B cell (primary cell): Measurements from ENCODE around the gene HSF4.

Experiments
- CTCF ChIP-seq: fragments of 200-600 bp; IDR thresholded peaks from one replicate; pipeline ENCODE4 v1.8.0; 2022; ENCODE audit warnings: antibody characterized with exemption, mild to moderate bottlenecking
- EZH2 ChIP-seq: IDR thresholded peaks from 2 replicates; pipeline ENCODE4 v1.6.1; 2012; ENCODE audit warnings: borderline replicate concordance, low read depth, mild to moderate bottlenecking, moderate library complexity, low read length; ENCODE audit not compliant: insufficient read depth, poor library complexity, severe bottlenecking

DNA sequence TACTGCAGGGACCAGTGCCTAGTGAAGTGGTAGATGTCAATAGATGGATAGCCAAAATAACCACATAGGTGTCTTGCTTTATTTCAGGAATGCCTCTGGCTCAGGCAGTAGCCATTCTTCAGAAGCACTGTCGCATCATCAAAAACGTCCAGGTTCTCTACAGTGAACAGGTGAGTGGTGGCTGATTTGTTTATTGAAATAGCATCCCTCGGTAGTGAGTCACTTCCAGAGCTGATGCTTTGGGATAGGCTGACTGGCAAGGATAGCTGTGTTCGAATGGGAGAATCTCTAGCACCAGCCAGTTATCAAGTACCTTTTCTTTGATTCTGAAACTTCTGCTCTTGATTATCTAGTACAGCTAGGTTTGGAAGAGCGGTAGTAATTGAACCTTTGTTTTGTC, 44.5 kb upstream of the HSF4 start:
- TF ChIP-seq CTCF (no peak), EZH2 (no peak)
